Esophagus muscularis mucosa (tissue), 3 donors: ENCODE data around the gene ZNF618.

Experiments used
- POLR2A ChIP-seq: fragments of 450-650 bp; IDR thresholded peaks from one replicate; pipeline ENCODE4 v1.6.1; 2017; ENCODE audit warnings: antibody characterized with exemption, moderate library complexity, mild to moderate bottlenecking, low read depth
- POLR2AphosphoS5 ChIP-seq, 2 donors: sonication (generic); formaldehyde crosslinking; IDR thresholded peaks; one replicate each; pipeline ENCODE4 v1.6.1; 2017; ENCODE audit warnings: antibody characterized with exemption in 2 of 2
- TF ChIP-seq, protein P1 (sequence below), 3 experiments: fragments of 200-600 bp in 2 of 3; fragments of 450-650 bp in 1 of 3; sonication (generic) in 2 of 3; IDR thresholded peaks; one replicate each; pipeline ENCODE4 v1.5.1; 2017 to 2019; ENCODE audit warnings: antibody characterized with exemption in 3 of 3, mild to moderate bottlenecking in 2 of 3, moderate library complexity in 1 of 3

DNA sequence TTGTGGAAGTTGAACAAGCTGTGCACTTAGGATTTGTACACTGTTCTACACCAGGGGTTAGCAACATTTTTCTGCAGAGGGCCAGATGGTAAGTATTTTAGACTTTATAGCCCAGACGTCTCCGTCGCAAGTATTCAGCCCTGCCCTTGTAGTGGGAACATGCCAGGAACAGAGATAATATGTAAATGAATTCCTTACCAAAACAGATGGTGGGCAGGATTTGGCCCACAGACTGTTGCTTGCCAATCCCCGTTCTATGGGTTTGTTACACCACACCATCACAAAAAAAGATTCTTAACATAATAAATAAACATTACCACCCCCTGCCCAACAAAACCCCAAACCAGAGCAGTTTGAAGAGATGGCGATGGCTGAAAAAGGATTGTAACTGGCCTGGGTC is 127.6 kb downstream of the ZNF618 start:
- no peak for TF ChIP-seq POLR2AphosphoS5 (IDR thresholded peaks at IDR 0.05)
- no peak for TF ChIP-seq POLR2A
- TF ChIP-seq, protein P1, sequence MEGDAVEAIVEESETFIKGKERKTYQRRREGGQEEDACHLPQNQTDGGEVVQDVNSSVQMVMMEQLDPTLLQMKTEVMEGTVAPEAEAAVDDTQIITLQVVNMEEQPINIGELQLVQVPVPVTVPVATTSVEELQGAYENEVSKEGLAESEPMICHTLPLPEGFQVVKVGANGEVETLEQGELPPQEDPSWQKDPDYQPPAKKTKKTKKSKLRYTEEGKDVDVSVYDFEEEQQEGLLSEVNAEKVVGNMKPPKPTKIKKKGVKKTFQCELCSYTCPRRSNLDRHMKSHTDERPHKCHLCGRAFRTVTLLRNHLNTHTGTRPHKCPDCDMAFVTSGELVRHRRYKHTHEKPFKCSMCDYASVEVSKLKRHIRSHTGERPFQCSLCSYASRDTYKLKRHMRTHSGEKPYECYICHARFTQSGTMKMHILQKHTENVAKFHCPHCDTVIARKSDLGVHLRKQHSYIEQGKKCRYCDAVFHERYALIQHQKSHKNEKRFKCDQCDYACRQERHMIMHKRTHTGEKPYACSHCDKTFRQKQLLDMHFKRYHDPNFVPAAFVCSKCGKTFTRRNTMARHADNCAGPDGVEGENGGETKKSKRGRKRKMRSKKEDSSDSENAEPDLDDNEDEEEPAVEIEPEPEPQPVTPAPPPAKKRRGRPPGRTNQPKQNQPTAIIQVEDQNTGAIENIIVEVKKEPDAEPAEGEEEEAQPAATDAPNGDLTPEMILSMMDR (IDR thresholded peaks at IDR 0.05) = no peak
